Karpas-422 (cell line): Measurements from ENCODE around the gene DAPL1. TPM values are rescaled to one million over a fixed set of nuclear protein-coding genes. Genes with fewer than 3 reads are reported as not detected.

ENCODE experiments used
- DNase-seq: peaks from one replicate; pipeline ENCODE4 v3.0.0-alpha.2; 2015
- H2AFZ ChIP-seq: fragments of 200-600 bp; sonication (generic); 2 replicates; pipeline ENCODE4 v1.6.1; 2014; ENCODE audit warnings: antibody characterized with exemption, low read length, mixed read lengths
- H3K27ac ChIP-seq: fragments of 200-600 bp; sonication (generic); 2 replicates; pipeline ENCODE4 v1.5.1; 2014; ENCODE audit warnings: mild to moderate bottlenecking, low read length, moderate library complexity
- H3K27me3 ChIP-seq: fragments of 200-600 bp; sonication (generic); 2 replicates; pipeline ENCODE4 v1.6.1; 2014; ENCODE audit warnings: low read length, mixed read lengths
- H3K36me3 ChIP-seq: fragments of 200-600 bp; sonication (generic); 2 replicates; pipeline ENCODE4 v1.6.1; 2014; ENCODE audit warnings: low read length, mixed read lengths; ENCODE audit not compliant: insufficient read depth
- H3K4me1 ChIP-seq: fragments of 200-600 bp; sonication (generic); 2 replicates; pipeline ENCODE4 v1.6.1; 2014; ENCODE audit warnings: mild to moderate bottlenecking, low read length, mixed read lengths
- H3K4me2 ChIP-seq: fragments of 200-600 bp; sonication (generic); 2 replicates; pipeline ENCODE4 v1.6.1; 2014; ENCODE audit warnings: low read length, low read depth, mild to moderate bottlenecking; ENCODE audit not compliant: poor library complexity, severe bottlenecking
- H3K4me3 ChIP-seq: fragments of 200-600 bp; sonication (generic); 2 replicates; pipeline ENCODE4 v1.5.1; 2014; ENCODE audit warnings: mild to moderate bottlenecking, antibody characterized with exemption, low read length, mixed read lengths
- H3K79me2 ChIP-seq: fragments of 200-600 bp; sonication (generic); 2 replicates; pipeline ENCODE4 v1.6.1; 2014; ENCODE audit warnings: mild to moderate bottlenecking, low read length, mixed read lengths
- H3K9ac ChIP-seq: fragments of 200-600 bp; sonication (generic); 2 replicates; pipeline ENCODE4 v1.6.0; 2014; ENCODE audit warnings: low read length
- H3K9me2 ChIP-seq: fragments of 200-600 bp; sonication (generic), shearing (Covaris generic); replicated peaks from 2 replicates; pipeline ENCODE4 v1.6.0; 2014; ENCODE audit warnings: mild to moderate bottlenecking, low read length, moderate library complexity; ENCODE audit not compliant: insufficient read depth
- H3K9me3 ChIP-seq: fragments of 300-700, 200-600 bp; sonication (generic); 2 replicates; pipeline ENCODE4 v1.6.1; 2014; ENCODE audit warnings: low read length, mixed read lengths
- H4K20me1 ChIP-seq: fragments of 200-600 bp; sonication (generic); 2 replicates; pipeline ENCODE4 v1.6.1; 2014; ENCODE audit warnings: mild to moderate bottlenecking, antibody characterized with exemption, low read length, low read depth; ENCODE audit not compliant: insufficient read depth
- total RNA-seq: library from RNA; depleted of rRNA; stranded (reverse); fragments of >200 nt; shearing (Covaris generic); gene quantifications from 2 replicates; pipeline ENCODE4 v1.2.3, GENCODE V29; 2014; ENCODE audit warnings: low replicate concordance

Gene DAPL1
- total RNA-seq, 1 experiment from 2014 or later, result not detected

- H3K9ac ChIP-seq, result no peak overlapping the region
- no peak overlapping the region for H3K27ac ChIP-seq
- H3K79me2 ChIP-seq, result no peaks in the 10 kb centered on the region
- no peaks in the 10 kb centered on the region for H4K20me1 ChIP-seq
- no peaks in the 10 kb centered on the region for H3K9me3 ChIP-seq
- H3K4me3 ChIP-seq, result no peak overlapping the region
- DNase-seq, result no peak
- no peaks in the 10 kb centered on the region for H3K9me2 ChIP-seq
- no peaks in the 10 kb centered on the region for H3K4me1 ChIP-seq
- 0 out of 2 replicates have a peak, but pooled peaks cover 2% of the 10 kb centered on the region for H3K27me3 ChIP-seq
- no peak overlapping the region for H2AFZ ChIP-seq
- no peaks in the 10 kb centered on the region for H3K36me3 ChIP-seq
- no peak overlapping the region for H3K4me2 ChIP-seq
Measured at GRCh38 chr2:158773121-158773520, 22.0 kb upstream of the DAPL1 start.

GRCh38 chr2:158774681-158775080, 20.4 kb upstream of the DAPL1 start:
- no peaks in the 10 kb centered on the region for H3K9me2 ChIP-seq
- H3K27ac ChIP-seq, result no peak overlapping the region
- H3K79me2 ChIP-seq, result no peaks in the 10 kb centered on the region
- no peaks in the 10 kb centered on the region for H4K20me1 ChIP-seq
- no peak overlapping the region for H3K4me2 ChIP-seq
- no peak overlapping the region for H3K4me3 ChIP-seq
- H3K9ac ChIP-seq, result no peak overlapping the region
- H3K27me3 ChIP-seq, result 0 out of 2 replicates have a peak, but pooled peaks cover 2% of the 10 kb centered on the region
- H3K4me1 ChIP-seq, result no peaks in the 10 kb centered on the region
- H3K9me3 ChIP-seq, result no peaks in the 10 kb centered on the region
- H2AFZ ChIP-seq, result no peak overlapping the region
- no peaks in the 10 kb centered on the region for H3K36me3 ChIP-seq
- no peak for DNase-seq

GRCh38 chr2:158775273-158776027, 19.7 kb upstream of the DAPL1 start:
- Histone ChIP-seq H3K79me2 (no peaks in the 10 kb centered on the region), H3K27me3 (0 out of 2 replicates have a peak, but pooled peaks cover 2% of the 10 kb centered on the region), H4K20me1 (no peaks in the 10 kb centered on the region), H3K9me2 (no peaks in the 10 kb centered on the region), H3K4me2 (no peak overlapping the region), H3K4me3 (no peak overlapping the region), H3K27ac (no peak overlapping the region), H2AFZ (no peak overlapping the region), H3K9me3 (no peaks in the 10 kb centered on the region), H3K9ac (no peak overlapping the region), H3K36me3 (no peaks in the 10 kb centered on the region), H3K4me1 (no peaks in the 10 kb centered on the region)
- no peak for DNase-seq

- no peak for DNase-seq
- no peak overlapping the region for H3K4me3 ChIP-seq
- H3K9me2 ChIP-seq, result no peaks in the 10 kb centered on the region
- no peak overlapping the region for H2AFZ ChIP-seq
- no peaks in the 10 kb centered on the region for H3K9me3 ChIP-seq
- no peaks in the 10 kb centered on the region for H4K20me1 ChIP-seq
- H3K27me3 ChIP-seq, result 0 out of 2 replicates have a peak, but pooled peaks cover 2% of the 10 kb centered on the region
- H3K9ac ChIP-seq, result no peak overlapping the region
- H3K36me3 ChIP-seq, result no peaks in the 10 kb centered on the region
- H3K79me2 ChIP-seq, result no peaks in the 10 kb centered on the region
- H3K27ac ChIP-seq, result no peak overlapping the region
- H3K4me2 ChIP-seq, result no peak overlapping the region
- no peaks in the 10 kb centered on the region for H3K4me1 ChIP-seq
Measured at GRCh38 chr2:158776231-158776630, 18.9 kb upstream of the DAPL1 start.

GRCh38 chr2:158777077-158777476, 18.0 kb upstream of the DAPL1 start:
- Histone ChIP-seq H3K4me1 (no peaks in the 10 kb centered on the region), H3K36me3 (no peaks in the 10 kb centered on the region), H3K9me3 (no peaks in the 10 kb centered on the region), H4K20me1 (no peaks in the 10 kb centered on the region), H2AFZ (no peak overlapping the region), H3K27me3 (0 out of 2 replicates have a peak, but pooled peaks cover 2% of the 10 kb centered on the region), H3K4me2 (no peak overlapping the region), H3K79me2 (no peaks in the 10 kb centered on the region), H3K9ac (no peak overlapping the region), H3K9me2 (no peaks in the 10 kb centered on the region), H3K27ac (no peak overlapping the region), H3K4me3 (no peak overlapping the region)
- no peak for DNase-seq

GRCh38 chr2:158778243-158778642, 16.9 kb upstream of the DAPL1 start:
- no peak overlapping the region for H2AFZ ChIP-seq
- no peaks in the 10 kb centered on the region for H3K9me2 ChIP-seq
- no peaks in the 10 kb centered on the region for H4K20me1 ChIP-seq
- no peak overlapping the region for H3K9ac ChIP-seq
- H3K27ac ChIP-seq, result no peak overlapping the region
- H3K27me3 ChIP-seq, result 0 out of 2 replicates have a peak, but pooled peaks cover 2% of the 10 kb centered on the region
- no peaks in the 10 kb centered on the region for H3K36me3 ChIP-seq
- no peak overlapping the region for H3K4me2 ChIP-seq
- no peaks in the 10 kb centered on the region for H3K79me2 ChIP-seq
- no peak overlapping the region for H3K4me3 ChIP-seq
- no peaks in the 10 kb centered on the region for H3K9me3 ChIP-seq
- DNase-seq, result no peak
- no peaks in the 10 kb centered on the region for H3K4me1 ChIP-seq

GRCh38 chr2:158779621-158780020, 15.5 kb upstream of the DAPL1 start:
- no peak overlapping the region for H3K4me2 ChIP-seq
- no peak overlapping the region for H3K27ac ChIP-seq
- no peaks in the 10 kb centered on the region for H3K9me3 ChIP-seq
- H3K27me3 ChIP-seq, result 0 out of 2 replicates have a peak, but pooled peaks cover 2% of the 10 kb centered on the region
- no peaks in the 10 kb centered on the region for H3K9me2 ChIP-seq
- H3K4me3 ChIP-seq, result no peak overlapping the region
- H3K79me2 ChIP-seq, result no peaks in the 10 kb centered on the region
- no peak overlapping the region for H2AFZ ChIP-seq
- no peak overlapping the region for H3K9ac ChIP-seq
- no peaks in the 10 kb centered on the region for H3K4me1 ChIP-seq
- no peaks in the 10 kb centered on the region for H3K36me3 ChIP-seq
- no peaks in the 10 kb centered on the region for H4K20me1 ChIP-seq
- no peak for DNase-seq

GRCh38 chr2:158781353-158781961, 13.7 kb upstream of the DAPL1 start:
- no peaks in the 10 kb centered on the region for H3K9me2 ChIP-seq
- H3K79me2 ChIP-seq, result no peaks in the 10 kb centered on the region
- H3K27me3 ChIP-seq, result no peaks in the 10 kb centered on the region
- no peak overlapping the region for H3K27ac ChIP-seq
- no peak overlapping the region for H3K4me3 ChIP-seq
- H3K4me2 ChIP-seq, result no peak overlapping the region
- H2AFZ ChIP-seq, result no peak overlapping the region
- H3K36me3 ChIP-seq, result no peaks in the 10 kb centered on the region
- H3K4me1 ChIP-seq, result no peaks in the 10 kb centered on the region
- no peaks in the 10 kb centered on the region for H4K20me1 ChIP-seq
- H3K9ac ChIP-seq, result no peak overlapping the region
- no peak for DNase-seq
- no peaks in the 10 kb centered on the region for H3K9me3 ChIP-seq
